Right ventricle myocardium inferior (tissue), 1 donor: ENCODE results near the gene NXPH4. TPM values are rescaled to one million over a fixed set of nuclear protein-coding genes. Genes with fewer than 3 reads are reported as not detected.

Source experiments
- ATAC-seq: fragments of 200-7000 bp; cut with Tn5 transposase; one replicate; pipeline ENCODE4 v1.9.1; 2020; ENCODE audit warnings: mild to moderate bottlenecking, moderate library complexity
- DNase-seq: peaks from one replicate; pipeline ENCODE4 v3.0.0; 2021; ENCODE audit errors: missing footprints
- intact Hi-C: fragments of 100-400 bp; cut with DNase I; formaldehyde crosslinking; loops from one replicate; pipeline ENCODE4 v1.11.0; 2022
- total RNA-seq: library from RNA; stranded (reverse); fragmentation: NEBNext Ultra II Directional; extraction: Animal tissue kit (Norgen Biotek cat#: 25700); gene quantifications from one replicate; pipeline ENCODE4 v1.2.1, GENCODE V29; 2021
- donor health status: DM: no; HTN: yes; CAD: no; lungs with severe emphysema.

NXPH4 gene
- total RNA-seq, 1 donor from 2014 or later, result 0.60 TPM

GRCh38 chr12:57225680-57226210 lies 9.2 kb downstream of the NXPH4 start:
- ATAC-seq (no peak), DNase-seq (peak; percentile 22)
- intact Hi-C loops, result no loop called here

GRCh38 chr12:57226588-57227314 lies 10.2 kb downstream of the NXPH4 start:
- DNase-seq (peak; percentile 30), ATAC-seq (no peak)

DNA sequence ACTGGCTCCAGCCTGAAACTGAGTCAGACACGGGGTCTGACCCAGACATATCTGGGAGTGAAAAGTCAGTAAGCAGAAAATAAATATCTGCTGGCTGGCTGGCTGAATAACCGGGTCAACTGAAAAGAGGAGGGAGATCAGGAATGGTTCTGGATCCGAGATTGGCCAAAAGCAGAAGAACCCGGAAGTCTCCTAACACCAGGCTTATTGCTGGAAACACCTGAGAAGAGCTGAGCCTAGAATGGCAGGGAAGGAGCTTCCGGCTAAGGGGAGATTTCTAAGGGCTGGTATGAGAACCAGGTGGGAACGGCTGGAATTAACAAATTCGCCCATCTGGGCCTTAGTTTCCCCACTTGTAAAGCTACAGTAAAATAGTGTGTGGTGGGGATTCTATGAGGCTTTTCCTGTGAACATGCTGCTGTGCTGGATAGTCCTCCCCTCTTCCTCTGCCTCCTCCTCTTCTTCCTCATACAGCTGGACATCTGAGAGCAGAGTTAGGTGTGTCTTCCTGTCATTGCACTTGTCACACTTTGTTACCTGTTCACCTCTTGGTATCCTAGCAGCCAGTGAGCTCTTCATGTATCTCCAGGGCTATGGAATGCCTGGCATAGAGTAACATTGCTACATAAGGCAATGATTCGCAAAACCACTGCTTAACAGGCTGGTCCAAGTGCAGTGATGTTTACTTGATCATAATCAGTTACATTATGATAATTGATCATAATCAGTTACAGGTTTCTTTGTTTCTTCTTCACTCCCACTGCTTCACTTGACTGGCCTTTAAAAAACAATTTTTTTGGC lies 10.9 kb downstream of the NXPH4 start:
- DNase-seq (no peak), ATAC-seq (no peak)
- intact Hi-C loops, result no loop called here

More at GRCh38 chr12:57226588-57227314, 10.2 kb downstream of the NXPH4 start:
- intact Hi-C loops, result no loop called here

- DNase-seq (no peak), ATAC-seq (no peak)
- intact Hi-C loops, result no loop called here
Observed at GRCh38 chr12:57229046-57229633, 12.5 kb downstream of the NXPH4 start.

- peak; percentile 79 for ATAC-seq
- intact Hi-C loops, result no loop called here
- DNase-seq, result peak; percentile 94
Observed at GRCh38 chr12:57229634-57230380, 13.2 kb downstream of the NXPH4 start, which contains the start of gene SHMT2. Gene SHMT2, plus strand, starts transcription at chr12:57229711. Its CDS starts 68 bp downstream, at chr12:57229779.

- intact Hi-C loops, result no loop called here
- DNase-seq (peak; percentile 44), ATAC-seq (no peak)
Observed at GRCh38 chr12:57230381-57231155, 14.0 kb downstream of the NXPH4 start.

- intact Hi-C loops, result no loop called here
- ATAC-seq (no peak), DNase-seq (peak; percentile 45)
Observed at GRCh38 chr12:57231276-57232021, 14.9 kb downstream of the NXPH4 start.

DNA sequence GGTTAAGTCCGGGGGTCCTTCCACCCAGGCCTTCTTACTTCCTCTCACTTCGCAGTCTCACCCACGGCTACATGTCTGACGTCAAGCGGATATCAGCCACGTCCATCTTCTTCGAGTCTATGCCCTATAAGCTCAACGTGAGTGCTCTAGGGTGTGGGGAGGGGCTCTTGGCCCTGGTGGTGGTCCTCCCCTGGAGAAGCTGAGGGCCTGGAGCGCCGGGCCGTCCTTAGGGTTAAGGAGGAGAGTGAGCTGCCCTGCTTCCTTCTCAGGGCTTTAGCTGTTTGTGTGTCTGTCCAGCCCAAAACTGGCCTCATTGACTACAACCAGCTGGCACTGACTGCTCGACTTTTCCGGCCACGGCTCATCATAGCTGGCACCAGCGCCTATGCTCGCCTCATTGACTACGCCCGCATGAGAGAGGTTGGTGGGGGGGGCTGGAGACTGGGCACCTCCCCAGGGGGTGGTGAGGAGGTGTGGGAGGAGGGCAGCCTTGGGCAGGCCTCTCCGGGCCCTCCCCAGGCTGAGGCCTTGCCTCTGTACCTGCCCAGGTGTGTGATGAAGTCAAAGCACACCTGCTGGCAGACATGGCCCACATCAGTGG lies 15.7 kb downstream of the NXPH4 start:
- DNase-seq (no peak), ATAC-seq (no peak)
- intact Hi-C loops, result no loop called here

DNA sequence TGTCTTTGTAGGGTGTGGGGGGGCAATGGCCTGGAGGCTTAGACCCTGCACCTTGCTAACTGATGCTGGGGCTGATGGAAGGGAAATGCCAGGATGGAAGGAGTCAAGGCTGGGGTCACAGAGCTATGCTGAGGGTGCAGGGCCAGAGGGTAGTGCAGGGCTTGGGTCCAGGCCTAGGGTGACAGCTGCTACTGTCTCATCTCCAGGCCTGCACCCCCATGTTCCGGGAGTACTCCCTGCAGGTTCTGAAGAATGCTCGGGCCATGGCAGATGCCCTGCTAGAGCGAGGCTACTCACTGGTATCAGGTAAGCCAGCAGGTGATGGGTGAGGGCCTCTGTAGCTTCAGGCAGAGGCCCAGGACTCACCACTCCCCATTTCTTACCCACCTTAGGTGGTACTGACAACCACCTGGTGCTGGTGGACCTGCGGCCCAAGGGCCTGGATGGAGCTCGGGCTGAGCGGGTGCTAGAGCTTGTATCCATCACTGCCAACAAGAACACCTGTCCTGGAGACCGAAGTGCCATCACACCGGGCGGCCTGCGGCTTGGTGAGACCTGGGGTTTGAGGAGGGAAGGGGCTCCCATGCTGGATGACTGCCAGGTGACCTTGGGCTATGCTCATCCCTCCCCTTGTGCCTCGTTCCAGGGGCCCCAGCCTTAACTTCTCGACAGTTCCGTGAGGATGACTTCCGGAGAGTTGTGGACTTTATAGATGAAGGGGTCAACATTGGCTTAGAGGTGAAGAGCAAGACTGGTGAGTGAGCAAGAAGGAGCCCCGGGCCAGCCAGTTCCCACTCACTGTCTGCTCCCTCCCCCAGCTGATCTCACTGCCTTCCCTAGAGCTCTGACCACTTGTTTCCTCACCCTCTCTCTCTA lies 17.0 kb downstream of the NXPH4 start:
- DNase-seq, result no peak
- intact Hi-C loops, result no loop called here
- ATAC-seq, result no peak

- no peak for DNase-seq
Observed at GRCh38 chr12:57234233-57234570, 17.6 kb downstream of the NXPH4 start.

GRCh38 chr12:57234571-57235016 lies 18.0 kb downstream of the NXPH4 start:
- intact Hi-C loops, result no loop called here
- ATAC-seq (no peak), DNase-seq (no peak)

More at GRCh38 chr12:57234233-57234570, 17.6 kb downstream of the NXPH4 start:
- ATAC-seq, result no peak
- intact Hi-C loops, result no loop called here

- ATAC-seq, result peak; percentile 32
- peak; percentile 86 for DNase-seq
- intact Hi-C loops, result no loop called here
Observed at GRCh38 chr12:57235017-57235727, 18.6 kb downstream of the NXPH4 start.

DNA sequence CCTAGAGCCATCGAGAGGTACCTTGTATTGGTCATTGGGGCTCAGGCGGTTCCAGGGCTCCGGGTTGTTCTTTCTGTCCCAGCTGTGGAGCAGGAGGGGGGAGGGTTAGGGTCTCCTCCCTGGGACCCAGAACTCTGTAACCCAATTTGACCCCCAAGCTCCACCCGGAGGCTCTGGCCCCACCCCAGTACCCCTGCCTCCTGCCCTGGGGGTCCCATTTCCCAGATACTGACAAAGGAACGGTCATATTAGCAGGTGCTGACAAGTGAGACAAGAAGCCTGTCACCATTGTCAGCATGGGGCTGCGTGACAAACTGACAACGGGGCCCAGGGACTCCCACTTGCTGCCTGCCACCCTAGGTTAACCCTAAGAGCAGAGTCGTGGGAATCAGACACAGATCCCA lies 19.1 kb downstream of the NXPH4 start:
- DNase-seq (no peak), ATAC-seq (no peak)
- intact Hi-C loops, result no loop called here

GRCh38 chr12:57236201-57236924 lies 19.8 kb downstream of the NXPH4 start:
- intact Hi-C loops, result no loop called here
- DNase-seq (peak; percentile 74), ATAC-seq (no peak)
